Stimulated activated CD4-positive, alpha-beta T cell treated with anti-CD3 and anti-CD28 coated beads, Interleukin-15, amount 100 ng/mL, for 24 hours (primary cell): ENCODE measurements around the gene TMEM132D.

Experiments used
- DNase-seq: peaks from one replicate; pipeline ENCODE4 v3.0.0-alpha.2; 2020

Gene TMEM132D

DNA sequence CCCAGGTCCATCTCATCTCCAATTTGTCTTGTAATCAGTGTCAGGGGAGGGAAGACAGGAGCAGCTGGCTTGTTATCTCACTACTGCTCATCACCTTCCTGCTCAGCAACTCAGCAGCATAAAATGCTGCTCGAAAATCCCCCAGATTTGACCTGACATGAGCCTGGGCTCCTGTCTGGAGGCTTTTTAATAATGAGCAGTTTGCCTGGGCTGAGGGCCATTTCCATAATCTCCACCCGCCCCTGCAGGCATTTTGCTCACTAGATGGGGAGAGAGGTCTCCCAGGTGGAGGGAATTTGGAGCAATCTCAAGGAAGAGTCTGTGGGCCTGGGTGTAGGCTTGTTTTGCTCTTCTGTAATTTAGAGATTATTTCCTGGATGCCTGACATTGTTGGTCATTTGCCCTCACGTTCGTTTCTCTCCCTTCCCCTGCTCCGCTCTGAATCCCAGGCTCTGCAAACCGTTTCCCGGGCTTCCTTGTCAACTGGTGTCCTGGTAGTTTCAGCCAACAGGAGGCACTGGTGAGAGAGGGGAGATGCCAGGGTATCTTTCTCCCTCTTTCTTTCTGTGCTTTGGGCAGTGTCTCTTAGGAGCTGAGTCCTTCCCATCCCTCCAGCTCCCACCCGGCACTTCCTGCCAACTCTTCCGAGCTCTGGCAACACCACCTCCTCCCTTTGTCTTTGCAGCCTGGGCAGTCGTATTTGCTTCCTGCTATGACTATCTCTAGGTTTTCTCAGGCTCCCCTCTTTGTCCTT lies 751.3 kb downstream of the TMEM132D start:
- DNase-seq, result no peak

DNA sequence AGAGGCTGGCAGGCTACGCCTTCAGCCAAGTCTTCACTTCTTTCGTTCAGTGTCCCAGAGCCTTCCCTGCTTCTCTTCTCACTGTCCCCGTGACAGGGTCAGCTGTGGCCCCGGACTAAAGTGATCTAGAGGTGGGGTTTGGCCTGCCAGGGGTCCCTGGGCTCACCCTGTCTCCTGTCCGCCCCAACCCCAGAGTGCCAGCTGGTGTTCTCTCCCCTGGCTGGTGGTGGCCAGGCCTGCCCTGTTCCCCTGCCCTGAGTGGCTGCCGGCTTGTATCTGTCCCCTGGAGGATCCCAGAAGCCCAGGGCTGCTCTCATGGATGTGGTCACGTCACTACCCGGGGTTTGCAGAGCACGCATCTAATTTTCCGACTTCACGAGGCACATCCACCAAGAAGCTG lies 753.1 kb downstream of the TMEM132D start:
- no peak for DNase-seq

DNA sequence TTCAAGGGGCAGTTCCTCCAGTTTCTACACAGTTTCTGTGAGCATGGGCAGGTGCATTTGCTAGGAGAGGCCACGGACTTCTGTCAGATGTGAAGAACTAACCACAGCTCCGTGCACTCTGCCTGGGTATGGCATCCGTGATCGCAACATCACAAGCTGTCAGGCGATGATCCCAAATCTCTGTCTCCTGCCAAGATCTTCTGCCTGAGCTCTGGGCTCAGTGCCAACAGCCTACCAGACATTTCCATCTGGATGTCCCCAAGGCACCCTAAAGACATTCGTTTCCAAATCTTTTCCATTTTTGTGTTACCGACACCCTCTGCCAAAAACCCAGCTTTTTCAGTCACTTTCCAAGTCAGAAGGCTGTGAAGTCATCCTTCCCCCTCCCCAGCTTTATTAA lies 758.4 kb downstream of the TMEM132D start:
- no peak for DNase-seq

DNA sequence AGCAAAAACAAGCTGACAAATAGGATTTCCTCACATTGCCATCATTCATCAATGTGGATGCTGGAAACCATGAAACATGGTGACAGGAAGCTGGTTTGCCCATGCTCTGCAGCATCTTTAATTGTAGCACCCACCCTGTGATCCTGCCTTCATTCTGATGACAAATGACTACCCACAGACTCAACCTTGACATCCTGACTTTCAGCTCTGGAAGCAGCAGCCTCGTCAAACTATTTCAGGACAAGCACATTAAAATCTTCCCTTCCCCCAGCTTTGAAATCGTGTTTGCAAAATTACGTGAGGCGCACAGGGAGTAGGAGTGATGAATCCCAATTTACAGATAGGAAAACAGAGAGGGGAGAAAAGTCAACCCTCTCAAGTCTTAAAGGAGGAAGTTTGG lies 765.0 kb downstream of the TMEM132D start:
- DNase-seq, result no peak

DNA sequence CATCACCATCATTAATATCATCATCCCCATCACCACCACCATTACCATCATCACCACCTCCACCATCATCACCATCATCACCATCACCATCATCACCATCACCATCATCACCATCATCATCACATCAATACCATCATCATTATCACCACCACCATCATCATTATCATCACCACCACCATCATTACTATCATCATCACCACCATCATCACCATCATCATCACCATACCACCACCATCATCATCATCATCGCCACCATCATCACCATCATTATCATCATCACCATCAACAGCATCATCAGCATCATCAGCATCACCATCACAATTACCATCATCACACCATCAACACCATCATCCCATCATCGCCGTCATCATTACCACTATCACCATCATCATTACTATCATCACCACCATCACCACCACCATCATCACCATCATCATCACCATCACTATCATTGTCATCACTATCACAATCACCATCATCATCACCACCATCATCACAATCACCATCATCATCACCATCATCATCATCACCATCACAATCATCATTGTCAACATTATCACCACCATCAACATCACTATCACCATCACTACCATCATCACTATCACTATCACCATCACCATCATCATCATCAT lies 767.0 kb downstream of the TMEM132D start:
- no peak for DNase-seq

DNA sequence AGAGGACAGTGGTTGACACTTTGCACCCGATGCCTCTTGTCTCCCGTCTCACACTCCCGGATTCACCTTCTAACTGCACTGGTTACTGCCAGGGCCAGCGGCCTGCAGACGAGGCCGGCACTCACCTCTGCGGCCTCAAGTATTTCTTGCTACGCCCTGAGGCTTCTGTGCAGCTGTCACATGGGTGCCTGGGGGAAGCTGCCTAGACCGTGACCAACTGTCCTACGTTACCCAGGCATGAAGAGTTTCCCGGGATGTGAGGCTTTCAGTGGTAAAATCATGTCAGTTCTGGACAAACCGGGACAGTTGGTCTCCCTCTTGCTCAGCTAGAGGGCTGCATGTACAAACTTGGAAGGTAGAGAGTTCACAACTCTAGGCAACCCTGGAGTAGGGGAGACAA lies 776.1 kb downstream of the TMEM132D start:
- no peak for DNase-seq

DNA sequence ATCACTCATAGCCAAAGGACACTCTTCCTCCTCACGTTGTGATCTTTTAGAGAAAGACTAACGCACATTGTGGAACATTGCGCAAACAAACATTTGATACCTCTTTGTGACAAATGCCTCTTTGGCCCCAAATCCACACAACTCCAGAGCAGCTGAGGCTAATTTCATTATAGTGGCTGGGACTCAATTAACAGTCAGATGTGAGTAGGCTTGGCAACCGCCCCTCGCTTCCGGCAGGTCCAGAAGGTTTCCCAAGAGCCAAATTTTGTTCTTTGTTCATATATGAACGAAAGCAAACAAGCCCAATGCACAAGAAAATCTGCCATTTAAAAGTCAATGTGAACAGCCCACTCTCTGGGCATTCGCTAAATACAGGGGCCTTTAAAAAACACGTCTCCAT lies 776.6 kb downstream of the TMEM132D start:
- DNase-seq, result no peak

DNA sequence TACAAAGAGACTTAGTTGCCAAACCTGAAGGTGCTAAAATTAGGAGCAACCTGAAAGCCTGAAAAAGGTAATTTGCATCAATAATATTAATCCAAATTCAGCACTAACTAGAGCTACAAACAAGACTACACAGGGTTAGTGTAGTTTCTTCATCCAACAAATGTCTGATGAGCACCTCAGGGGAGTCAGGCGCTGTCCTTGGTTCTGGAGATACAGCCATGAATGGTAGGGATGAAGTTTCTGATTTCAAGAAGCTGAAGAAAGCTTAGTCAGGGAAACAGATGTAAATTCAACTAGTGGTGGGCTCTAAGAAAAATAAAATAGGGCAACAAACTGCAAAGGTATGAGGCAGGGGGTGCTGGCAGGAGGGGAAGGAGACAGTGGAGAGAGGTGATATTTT lies 784.3 kb downstream of the TMEM132D start:
- DNase-seq, result no peak

DNA sequence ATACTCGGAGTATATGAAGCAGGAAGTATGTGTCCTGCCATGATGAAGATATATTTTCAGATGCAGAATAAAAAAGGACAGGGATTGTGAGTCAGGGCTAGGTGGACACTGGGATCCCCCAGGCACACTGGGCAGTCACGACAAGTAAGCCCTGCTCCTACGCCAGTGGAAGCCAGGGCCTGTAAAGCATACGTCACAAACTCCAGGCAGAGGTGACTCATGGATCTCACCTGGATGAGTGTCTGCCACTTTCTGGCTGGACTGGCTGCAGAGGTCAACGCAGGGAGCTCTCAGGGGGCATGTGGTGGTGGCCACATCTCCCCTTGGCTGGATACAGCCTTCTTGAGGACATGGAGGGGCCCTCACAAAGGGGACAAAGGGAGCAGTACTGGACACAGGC lies 788.3 kb downstream of the TMEM132D start:
- no peak for DNase-seq

DNA sequence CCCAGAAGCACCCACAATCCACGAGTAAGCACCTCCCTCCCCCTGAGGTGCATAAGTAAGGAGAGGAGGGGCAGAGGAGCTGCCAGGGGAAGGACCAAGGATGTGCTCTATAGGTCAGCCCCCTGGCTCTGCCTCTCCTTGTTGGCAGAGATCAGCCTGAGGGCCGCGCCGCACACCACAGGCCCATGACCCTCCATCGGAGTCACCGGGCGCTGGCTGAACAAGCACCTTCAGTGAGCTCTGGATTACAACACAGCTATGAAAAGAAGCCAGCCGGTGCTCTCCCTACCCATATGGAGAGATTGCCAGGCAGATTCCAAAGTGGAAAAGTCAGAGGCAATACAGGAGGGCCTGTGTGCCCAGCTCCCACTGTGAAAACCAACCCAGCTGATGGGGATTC lies 793.2 kb downstream of the TMEM132D start:
- DNase-seq, result no peak

DNA sequence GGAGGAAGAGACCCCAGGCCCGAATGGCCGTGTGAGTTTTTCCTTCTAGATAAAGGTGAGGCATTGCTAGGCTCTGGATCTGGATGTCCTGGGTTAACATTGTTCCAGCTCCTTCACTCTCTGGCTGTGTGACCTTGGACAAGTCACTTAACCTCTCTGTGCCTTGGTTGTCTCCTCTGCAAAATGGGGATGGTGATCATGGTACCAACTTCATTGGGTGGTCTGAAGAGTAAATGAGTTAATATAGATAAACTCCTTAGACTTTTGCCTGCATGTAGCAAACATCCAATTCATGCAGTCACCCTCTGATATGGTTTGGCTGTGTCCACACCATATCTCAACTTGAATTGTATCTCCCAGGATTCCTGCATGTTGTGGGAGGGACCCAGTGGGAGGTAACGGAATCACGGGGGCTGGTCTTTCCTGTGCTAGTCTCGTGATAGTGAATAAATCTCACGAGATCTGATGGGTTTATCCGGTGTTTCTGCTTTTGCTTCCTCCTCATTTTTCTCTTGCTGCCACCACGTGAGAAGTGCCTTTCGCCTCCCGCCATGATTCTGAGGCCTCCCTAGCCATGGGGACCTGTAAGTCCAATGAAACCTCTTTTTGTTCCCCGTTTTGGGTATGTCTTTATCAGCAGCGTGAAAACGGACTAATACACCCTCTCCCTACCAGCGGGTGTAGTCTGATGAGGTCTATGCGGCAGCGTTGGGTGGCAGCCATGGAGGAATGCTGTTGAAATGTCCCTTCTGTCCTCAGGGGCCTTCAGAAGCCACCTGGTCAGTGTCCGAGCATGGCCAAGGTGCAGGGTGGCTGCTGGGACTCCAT lies 794.4 kb downstream of the TMEM132D start:
- no peak for DNase-seq

DNA sequence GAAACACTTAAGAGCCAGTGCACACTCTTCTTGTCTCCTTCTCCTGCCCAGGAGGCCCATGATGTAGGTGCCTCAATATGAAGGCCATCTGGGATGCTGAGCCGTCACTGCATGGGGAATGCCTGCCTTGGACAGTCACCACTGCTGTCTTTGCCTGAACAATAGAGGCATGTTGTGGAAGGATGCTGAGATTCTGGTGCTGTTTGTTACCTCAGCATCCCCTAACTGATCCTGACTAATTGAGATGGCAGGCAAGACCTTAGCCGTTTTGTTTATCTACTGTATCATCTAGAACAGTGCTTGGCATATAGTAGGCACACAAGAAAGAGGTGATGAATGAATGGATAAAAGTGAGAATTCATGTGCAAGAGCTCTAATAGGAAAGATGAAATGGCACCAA lies 797.1 kb downstream of the TMEM132D start:
- DNase-seq, result no peak

DNA sequence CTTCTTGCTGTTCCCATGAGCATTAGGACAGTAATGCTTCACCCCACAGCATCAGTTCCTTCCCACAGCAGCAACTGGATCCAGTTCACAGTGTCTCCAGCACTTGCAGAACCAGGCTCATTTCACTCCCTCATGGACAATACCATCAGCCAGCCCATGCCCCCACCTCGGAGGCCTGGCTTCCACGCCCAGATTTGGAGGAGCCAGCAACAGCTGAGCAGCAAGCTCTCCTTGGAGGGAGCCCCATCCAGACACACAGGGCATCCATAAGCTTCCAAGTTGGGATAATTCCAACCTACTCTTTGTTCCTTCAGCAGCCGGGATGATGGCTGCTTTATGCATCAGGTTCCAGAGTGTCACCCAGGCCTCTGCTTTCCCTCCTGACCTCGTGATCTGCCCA lies 800.6 kb downstream of the TMEM132D start:
- DNase-seq, result no peak

DNA sequence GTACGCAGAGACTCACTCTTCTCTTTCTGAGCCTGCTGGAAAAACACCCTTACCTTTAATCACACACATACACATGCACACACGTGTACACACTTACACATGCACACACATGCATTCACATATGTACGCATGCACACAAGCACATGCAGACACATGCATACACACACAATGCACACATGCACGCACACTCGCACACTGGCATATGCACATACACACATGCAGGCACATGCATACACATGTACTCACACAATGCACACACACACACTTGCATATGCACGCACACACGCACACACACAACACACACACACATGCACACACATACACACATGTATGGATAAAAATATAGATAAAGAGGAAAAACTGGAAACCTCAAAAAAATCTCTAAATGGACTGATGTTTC lies 801.6 kb downstream of the TMEM132D start:
- no peak for DNase-seq

DNA sequence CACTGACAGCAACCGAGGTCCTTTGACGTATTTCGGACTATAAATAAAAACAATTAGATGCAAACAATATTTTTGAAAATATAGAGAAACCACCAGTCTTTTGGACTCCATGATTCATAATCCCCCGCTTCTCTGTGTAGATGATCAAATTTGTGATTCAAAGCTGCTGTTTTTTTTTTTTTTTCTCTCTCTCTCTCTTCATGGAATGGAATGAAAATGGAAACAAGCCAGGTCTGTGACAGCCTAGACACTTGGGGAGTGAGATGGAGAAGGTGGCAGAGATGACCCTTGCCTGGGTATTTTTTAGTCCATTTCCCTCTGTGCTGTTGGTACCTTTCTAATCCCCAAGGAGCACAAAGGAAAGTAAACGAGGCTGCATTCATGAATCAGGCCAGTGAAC lies 802.0 kb downstream of the TMEM132D start:
- DNase-seq, result no peak

DNA sequence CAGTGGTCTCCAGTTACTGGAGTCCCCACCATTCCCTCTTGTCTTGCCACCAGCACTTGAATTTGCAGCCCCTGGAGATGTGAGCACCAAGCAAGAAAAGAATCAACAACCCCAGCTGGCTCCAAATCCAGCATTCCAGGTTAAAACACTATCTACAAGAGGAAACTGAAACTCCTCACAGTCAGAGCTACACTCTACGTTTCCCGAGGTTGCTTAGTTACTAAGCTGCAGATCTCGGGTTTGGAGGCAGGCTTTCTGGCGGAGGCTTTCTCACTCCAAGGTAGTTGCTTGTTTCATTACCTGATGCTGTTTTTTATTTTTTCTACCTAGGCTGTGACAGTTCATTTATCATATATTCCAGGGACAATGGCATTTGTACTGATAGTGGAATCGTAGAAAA lies 802.4 kb downstream of the TMEM132D start:
- no peak for DNase-seq

DNA sequence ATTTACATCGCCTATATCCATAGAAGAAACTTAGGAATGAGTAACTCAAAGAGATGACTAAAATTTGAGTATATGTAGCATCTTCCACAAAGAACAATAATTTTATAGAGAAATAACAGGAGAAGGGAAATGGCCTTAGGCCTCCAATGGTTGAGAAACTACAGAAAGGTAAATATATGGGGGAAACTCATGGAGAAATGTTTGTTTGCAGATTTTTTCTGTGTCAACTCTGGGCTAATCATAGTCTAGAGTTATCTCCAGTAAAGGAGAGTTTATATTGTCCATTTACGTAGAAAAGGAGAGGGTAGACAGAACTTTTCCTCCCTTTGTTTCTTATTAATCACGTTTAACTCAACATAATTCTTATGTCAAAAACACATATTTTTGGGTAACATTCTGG lies 806.4 kb downstream of the TMEM132D start:
- DNase-seq, result no peak

DNA sequence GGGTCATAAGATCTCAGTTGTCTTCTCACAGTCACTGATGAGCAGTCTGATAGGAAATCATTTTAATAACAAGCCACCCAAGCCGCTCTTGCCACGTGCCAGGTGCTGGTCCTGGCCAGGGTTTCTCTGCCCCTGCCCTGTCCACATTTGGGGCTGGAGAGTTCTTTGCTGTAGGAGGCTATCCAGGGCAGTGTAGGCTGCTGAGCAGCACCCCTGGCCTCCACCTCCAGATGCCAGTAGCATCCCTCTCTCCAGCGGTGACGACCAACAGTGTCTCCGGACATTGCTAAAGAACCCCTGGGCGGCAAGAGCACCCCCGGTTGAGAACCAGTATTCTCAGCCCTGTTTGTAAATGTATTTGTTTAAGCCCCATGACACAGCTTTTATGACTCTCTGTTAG lies 806.9 kb downstream of the TMEM132D start:
- no peak for DNase-seq

DNA sequence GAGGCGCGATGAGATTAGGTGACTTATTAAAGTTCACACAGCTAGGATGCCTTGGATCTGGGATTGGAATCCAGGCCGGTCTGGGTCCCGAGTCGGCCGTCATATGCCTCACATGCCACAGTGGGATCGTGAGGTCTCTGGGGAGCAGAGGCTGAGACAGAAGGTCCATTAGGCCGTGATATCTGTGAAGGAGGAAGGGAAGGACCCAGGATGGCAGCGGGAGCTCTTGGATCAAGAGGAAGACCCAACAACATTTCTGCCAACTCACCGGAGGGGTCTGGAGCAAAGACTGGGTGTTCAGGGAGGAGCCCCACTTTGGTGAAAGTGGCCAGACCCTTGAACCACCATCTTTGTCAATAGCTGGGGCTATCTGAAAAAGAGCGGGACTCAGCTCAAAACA lies 807.6 kb downstream of the TMEM132D start:
- no peak for DNase-seq

DNA sequence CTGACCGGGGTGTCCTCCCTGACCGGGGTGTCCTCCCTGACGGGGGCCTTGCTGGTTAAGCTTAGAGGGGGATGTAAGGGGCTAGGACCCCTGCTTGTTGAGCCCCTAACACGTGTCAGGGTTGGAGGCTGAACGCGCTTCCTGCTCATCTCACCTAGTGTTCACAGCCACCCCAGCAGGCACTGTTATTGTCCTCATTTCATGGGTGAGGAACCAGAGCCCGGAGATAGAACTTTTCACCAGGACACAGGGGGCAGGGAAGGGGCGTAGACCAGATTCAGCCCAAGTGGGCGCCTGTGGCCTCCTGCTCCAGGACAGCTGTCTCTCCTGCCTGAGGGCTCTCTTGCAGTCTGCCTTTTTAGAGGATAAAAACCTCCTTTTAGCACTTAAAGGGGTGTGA lies 814.2 kb downstream of the TMEM132D start:
- DNase-seq, result no peak

DNA sequence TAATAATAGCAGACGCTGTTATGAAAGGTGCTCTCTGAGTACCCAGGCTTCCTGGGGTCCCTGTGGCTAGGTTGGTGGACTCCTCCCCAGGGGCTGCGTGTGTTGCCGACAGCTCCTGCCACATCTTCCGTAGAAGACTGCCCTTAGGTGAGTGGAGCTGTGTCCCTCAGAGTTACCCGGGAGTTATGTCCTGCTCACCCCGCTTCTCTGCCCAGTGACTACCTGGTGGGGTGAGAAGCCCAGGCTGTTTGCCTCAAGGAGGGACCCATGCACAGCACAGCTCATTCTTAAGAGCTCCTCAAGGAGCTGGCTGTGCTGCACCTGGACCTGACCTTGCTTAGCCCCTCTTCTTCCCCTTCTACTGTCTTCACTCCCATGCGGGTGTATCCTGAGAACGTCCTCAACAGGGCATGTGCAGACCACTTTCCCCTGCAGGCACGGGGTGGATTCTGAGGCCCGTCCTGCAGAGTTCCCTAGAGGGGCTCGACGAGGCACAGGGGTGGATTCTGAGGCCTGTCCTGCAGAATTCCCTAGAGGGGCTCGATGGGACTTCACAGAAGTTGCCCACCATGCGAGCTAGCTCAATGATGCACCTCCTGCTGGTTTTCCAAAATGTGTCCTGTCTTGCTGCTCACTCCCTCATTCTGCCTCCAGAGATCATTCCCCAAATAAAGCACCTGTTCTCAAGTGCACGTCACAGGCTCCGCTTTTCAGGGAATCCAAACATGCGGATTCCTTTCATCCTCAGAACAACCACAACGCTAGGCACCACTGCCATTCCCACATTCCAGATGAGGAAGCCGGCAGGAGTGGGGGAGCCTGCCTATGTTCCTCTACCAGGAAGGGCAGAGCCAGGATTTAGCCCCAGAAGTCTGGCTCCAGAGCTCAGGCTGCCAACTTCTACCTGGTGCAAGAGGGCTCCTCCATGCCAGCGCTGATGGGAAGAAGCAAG lies 818.7 kb downstream of the TMEM132D start:
- DNase-seq, result no peak

DNA sequence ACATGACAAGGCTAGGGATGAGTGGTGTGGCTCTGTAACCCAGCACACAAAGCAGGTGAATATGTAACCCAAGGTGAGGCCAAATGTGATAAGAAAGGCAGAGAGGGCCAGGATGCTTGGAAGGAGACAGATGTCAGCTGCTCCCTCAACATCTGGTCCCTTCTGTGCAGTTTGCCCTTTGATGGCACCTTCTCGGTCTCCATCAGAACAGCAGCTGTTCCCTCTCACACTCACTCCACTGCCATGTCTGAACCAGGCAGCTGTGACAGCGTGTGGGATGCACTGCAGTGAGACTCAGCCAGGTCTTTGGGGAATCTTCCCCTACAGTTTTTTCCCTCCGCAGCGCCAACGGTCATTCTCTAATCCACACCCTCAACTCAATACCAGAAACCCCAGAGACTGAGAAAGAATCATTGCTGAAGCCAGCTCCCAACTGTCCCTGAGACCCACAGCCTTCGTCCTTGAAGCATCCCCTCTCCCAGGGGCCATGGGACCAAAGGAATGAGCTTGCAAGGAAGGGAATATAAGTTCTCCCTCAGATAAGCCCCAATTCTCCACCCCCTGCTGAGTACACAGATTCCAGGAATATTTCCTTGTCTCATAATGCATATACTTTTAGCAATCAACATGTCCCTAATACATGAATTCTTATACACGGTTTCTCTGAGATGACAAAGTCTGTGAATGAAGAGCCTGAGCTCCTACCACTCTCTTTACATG lies 820.5 kb downstream of the TMEM132D start:
- no peak for DNase-seq
